ENCODE measurements around the gene ZNF576.

Gene ZNF576

GRCh38 chr19:43553656-43554055 is 42.7 kb upstream of the ZNF576 start:
- Histone ChIP-seq H3K36me3 (peaks cover 40% of the 10 kb centered on the region), H3K27me3 (no peaks in the 10 kb centered on the region; the same call in 1 of the 2 replicates), H3K4me1 (no peaks in the 10 kb centered on the region), H3K9me3 (no peaks in the 10 kb centered on the region), H3K4me3 (ENCODE audit: low read depth, low read length) (no peak overlapping the region)
- TF ChIP-seq, protein P1, sequence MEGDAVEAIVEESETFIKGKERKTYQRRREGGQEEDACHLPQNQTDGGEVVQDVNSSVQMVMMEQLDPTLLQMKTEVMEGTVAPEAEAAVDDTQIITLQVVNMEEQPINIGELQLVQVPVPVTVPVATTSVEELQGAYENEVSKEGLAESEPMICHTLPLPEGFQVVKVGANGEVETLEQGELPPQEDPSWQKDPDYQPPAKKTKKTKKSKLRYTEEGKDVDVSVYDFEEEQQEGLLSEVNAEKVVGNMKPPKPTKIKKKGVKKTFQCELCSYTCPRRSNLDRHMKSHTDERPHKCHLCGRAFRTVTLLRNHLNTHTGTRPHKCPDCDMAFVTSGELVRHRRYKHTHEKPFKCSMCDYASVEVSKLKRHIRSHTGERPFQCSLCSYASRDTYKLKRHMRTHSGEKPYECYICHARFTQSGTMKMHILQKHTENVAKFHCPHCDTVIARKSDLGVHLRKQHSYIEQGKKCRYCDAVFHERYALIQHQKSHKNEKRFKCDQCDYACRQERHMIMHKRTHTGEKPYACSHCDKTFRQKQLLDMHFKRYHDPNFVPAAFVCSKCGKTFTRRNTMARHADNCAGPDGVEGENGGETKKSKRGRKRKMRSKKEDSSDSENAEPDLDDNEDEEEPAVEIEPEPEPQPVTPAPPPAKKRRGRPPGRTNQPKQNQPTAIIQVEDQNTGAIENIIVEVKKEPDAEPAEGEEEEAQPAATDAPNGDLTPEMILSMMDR (IDR thresholded peaks at IDR 0.05; ENCODE audit: low read depth, low read length): no peak
- no peak for DNase-seq

DNA sequence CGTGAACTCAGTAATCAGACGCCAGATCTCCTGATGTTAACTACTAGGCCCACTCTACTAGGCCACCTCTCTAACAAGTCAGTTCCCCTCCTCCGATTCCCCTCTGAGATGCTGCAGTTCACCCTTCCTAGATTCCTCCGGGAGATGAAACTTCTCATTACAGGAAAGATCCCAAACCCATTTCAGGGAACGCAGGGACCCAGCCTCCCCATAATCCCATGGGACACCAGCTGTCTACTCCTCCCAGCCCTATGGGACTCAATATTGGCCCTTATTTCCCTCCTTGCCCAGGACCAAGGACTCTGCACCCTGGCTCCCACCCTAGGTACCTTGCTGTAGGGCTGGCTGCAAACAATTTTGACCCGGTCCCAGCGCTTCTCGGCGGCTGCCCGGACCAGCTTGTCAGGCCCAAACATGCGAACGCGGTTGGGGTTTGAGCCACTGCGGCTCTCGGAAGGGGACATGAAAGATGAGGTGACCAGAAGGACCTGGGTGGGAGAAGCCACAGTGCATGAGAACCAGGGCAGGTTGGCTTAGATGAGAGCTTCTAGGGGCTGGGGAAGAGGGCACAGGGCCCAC is 42.0 kb upstream of the ZNF576 start:
- Histone ChIP-seq H3K9me3 (no peaks in the 10 kb centered on the region), H3K4me1 (no peaks in the 10 kb centered on the region), H3K36me3 (peaks cover 40% of the 10 kb centered on the region), H3K27me3 (no peaks in the 10 kb centered on the region; the same call in 1 of the 2 replicates), H3K4me3 (ENCODE audit: low read depth, low read length) (no peak overlapping the region)
- TF ChIP-seq, protein P1 (IDR thresholded peaks at IDR 0.05; ENCODE audit: low read depth, low read length): no peak
- no peak for DNase-seq

DNA sequence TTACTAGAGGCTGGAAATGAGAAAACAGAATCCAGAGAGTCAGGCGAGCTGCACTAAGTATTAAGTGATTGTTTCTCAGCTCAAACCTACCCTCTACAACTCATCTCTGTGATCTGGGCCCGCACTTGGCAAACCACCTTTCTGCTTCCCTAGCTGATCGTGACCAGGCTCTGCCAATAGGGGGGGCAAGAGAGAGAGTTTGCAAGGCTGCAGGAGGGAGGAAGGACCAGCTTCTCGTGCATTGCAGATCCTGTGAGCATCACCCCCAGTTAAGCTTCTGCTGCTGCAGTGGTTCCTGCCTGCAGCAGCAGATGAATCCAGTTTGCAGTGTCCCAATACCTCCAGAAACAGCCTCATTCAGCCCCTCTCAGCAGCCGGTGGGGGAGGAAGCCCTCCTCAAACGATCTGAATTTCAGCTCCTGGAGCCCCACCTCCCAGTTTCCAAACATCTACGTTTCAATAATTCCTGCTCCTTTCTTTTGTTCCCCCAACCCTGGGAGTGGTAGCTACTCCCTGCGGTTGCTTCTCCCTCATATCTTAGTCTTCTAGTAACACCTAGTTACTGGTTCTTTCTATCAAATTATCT is 41.1 kb upstream of the ZNF576 start:
- Histone ChIP-seq H3K36me3 (peaks cover 40% of the 10 kb centered on the region), H3K9me3 (no peaks in the 10 kb centered on the region), H3K4me1 (no peaks in the 10 kb centered on the region), H3K27me3 (no peaks in the 10 kb centered on the region; the same call in 1 of the 2 replicates), H3K4me3 (ENCODE audit: low read depth, low read length) (no peak overlapping the region)
- TF ChIP-seq, protein P1 (IDR thresholded peaks at IDR 0.05; ENCODE audit: low read depth, low read length): peak; percentile 93
- peak; percentile 84 for DNase-seq

- no peaks in the 10 kb centered on the region for H3K9me3 ChIP-seq
- H3K4me3 ChIP-seq (ENCODE audit: low read depth, low read length): no peak overlapping the region
- DNase-seq: no peak
- no peaks in the 10 kb centered on the region; the same call in 1 of the 2 replicates for H3K36me3 ChIP-seq
- no peaks in the 10 kb centered on the region for H3K4me1 ChIP-seq
- no peaks in the 10 kb centered on the region for H3K27me3 ChIP-seq
- TF ChIP-seq, protein P1 (IDR thresholded peaks at IDR 0.05; ENCODE audit: low read depth, low read length): peak; percentile 10; the same call in 1 of the 2 replicates
These were observed 35.7 kb upstream of the ZNF576 start for GRCh38 chr19:43560687-43561086.

DNA sequence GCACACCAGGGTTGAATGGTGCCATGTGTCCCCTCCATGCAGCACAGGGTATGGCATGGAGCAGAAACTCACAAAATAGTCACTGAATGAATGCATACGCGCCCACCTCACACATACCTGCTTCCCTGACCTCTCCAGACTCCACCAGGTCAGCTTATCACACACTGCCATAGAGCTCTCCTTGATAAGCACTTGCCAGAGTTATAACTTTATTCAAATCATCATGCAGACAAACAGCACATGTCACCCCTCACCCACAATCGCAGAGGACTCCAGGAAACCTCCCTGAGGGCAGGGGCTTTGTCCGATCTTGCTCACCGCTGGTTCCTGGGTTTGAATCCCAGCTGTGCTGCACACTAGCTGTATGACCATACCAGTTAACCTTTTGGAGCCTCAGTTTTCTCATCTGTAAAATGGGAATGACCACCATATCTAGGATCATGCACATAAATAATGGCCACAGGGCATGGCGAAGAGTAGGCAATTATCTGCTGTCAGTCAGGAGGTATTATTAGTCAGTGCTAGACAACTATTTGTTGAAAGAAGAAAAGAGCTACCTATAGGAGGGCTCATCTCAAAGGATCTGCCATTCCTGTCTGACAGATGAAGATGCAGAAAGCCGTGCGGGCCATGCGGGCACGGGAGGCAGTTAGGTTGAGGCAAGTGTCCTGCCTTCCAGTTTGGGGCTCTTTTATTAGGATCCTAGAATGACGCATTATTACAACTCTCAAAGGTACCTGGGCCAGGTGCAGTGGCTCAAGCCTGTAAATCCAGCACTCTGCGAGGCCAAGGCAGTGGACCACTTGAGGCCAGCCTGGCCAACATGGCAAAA is 35.0 kb upstream of the ZNF576 start:
- no peaks in the 10 kb centered on the region for H3K27me3 ChIP-seq
- H3K4me3 ChIP-seq (ENCODE audit: low read depth, low read length): no peak overlapping the region
- no peaks in the 10 kb centered on the region for H3K4me1 ChIP-seq
- no peak for DNase-seq
- no peaks in the 10 kb centered on the region for H3K36me3 ChIP-seq
- TF ChIP-seq, protein P1 (IDR thresholded peaks at IDR 0.05; ENCODE audit: low read depth, low read length): no peak
- H3K9me3 ChIP-seq: no peaks in the 10 kb centered on the region
